PC-9 (cell line): ENCODE results near the gene UBE2L3. TPM values are rescaled to one million over a fixed set of nuclear protein-coding genes. Genes with fewer than 3 reads are reported as not detected.

Source experiments
- BruUV-seq: library from RNA; stranded (reverse); fragments of 400-500 nt; replicated peaks from 2 replicates; lab custom pipeline; 2021; lab: Mats Ljungman, UMichigan
- CTCF ChIA-PET: fragments of 300-600 bp; sonication (Branson Sonifier 250); formaldehyde crosslinking; loops from one replicate; lab custom pipeline; 2022; ENCODE audit warnings: antibody characterized with exemption; lab: Charles Lee
- POLR2A ChIA-PET: fragments of 300-600 bp; sonication (Branson Sonifier 250); formaldehyde crosslinking; loops from one replicate; lab custom pipeline; 2022; ENCODE audit warnings: antibody characterized with exemption; ENCODE audit not compliant: unreplicated experiment; lab: Charles Lee
- DNase-seq, 2 experiments: peaks; one replicate each; pipeline versions ENCODE4 v3.0.0 to v3.0.0-alpha.2; 2015 to 2022; ENCODE audit warnings: mixed read lengths in 1 of 2
- H2AFZ ChIP-seq: fragments of 200-600 bp; sonication (generic); 2 replicates; pipeline ENCODE4 v1.8.1; 2017; ENCODE audit warnings: antibody characterized with exemption
- H3F3A ChIP-seq: fragments of 200-600 bp; sonication (generic); 2 replicates; pipeline ENCODE4 v1.8.1; 2017; ENCODE audit warnings: antibody characterized with exemption, mild to moderate bottlenecking, low read depth; ENCODE audit not compliant: insufficient read depth
- H3K27ac ChIP-seq: fragments of 200-600 bp; sonication (generic); 2 replicates; pipeline ENCODE4 v1.6.1; 2016; ENCODE audit warnings: mixed run types
- H3K27me3 ChIP-seq: fragments of 200-600 bp; sonication (generic); 2 replicates; pipeline ENCODE4 v1.6.1; 2016; ENCODE audit warnings: low read depth, mixed run types; ENCODE audit not compliant: insufficient read depth
- H3K36me3 ChIP-seq: fragments of 200-600 bp; sonication (generic); 2 replicates; pipeline ENCODE4 v1.6.1; 2016; ENCODE audit warnings: low read depth, mixed run types
- H3K4me1 ChIP-seq: fragments of 200-600 bp; sonication (generic); replicated peaks from 2 replicates; pipeline ENCODE4 v1.6.1; 2016; ENCODE audit warnings: mixed run types; ENCODE audit not compliant: insufficient read depth
- H3K4me2 ChIP-seq: fragments of 200-600 bp; sonication (generic); 2 replicates; pipeline ENCODE4 v1.6.1; 2017; ENCODE audit warnings: mixed run types
- H3K4me3 ChIP-seq: fragments of 200-600 bp; sonication (generic); 2 replicates; pipeline ENCODE4 v1.6.1; 2016; ENCODE audit warnings: mixed run types
- H3K79me2 ChIP-seq: fragments of 200-600 bp; sonication (generic); 2 replicates; pipeline ENCODE4 v1.6.1; 2017; ENCODE audit warnings: low read depth, mixed run types
- H3K9me2 ChIP-seq: fragments of 200-600 bp; sonication (generic); 2 replicates; pipeline ENCODE4 v1.8.1; 2017; ENCODE audit warnings: mild to moderate bottlenecking; ENCODE audit not compliant: insufficient read depth
- H3K9me3 ChIP-seq: fragments of 200-600 bp; sonication (generic); 2 replicates; pipeline ENCODE4 v1.8.1; 2016; ENCODE audit warnings: low read depth; ENCODE audit not compliant: insufficient read depth
- H4K20me1 ChIP-seq: fragments of 200-600 bp; sonication (generic); 2 replicates; pipeline ENCODE4 v1.8.1; 2017; ENCODE audit not compliant: insufficient read depth
- EZH2 ChIP-seq: fragments of 200-600 bp; sonication (generic); IDR thresholded peaks from 2 replicates; pipeline ENCODE4 v1.8.0; 2017; ENCODE audit warnings: antibody characterized with exemption, low read depth
- intact Hi-C: fragments of 100-400 bp; cut with micrococcal nuclease; formaldehyde crosslinking; loops from one replicate; pipeline ENCODE4 v1.10.0; 2022; ENCODE audit not compliant: unreplicated experiment
- total RNA-seq: library from RNA; stranded (reverse); gene quantifications from 2 replicates; pipeline ENCODE4 v1.2.3, GENCODE V29; 2021
- TF ChIP-seq, protein P1 (sequence below): fragments of 200-600 bp; sonication (generic); conservative IDR thresholded peaks from 2 replicates; pipeline ENCODE4 v1.6.1; 2017; ENCODE audit warnings: mixed run types, antibody characterized with exemption, mild to moderate bottlenecking, moderate library complexity

UBE2L3 gene
- total RNA-seq, 1 experiment from 2014 or later: 55.8 TPM

DNA sequence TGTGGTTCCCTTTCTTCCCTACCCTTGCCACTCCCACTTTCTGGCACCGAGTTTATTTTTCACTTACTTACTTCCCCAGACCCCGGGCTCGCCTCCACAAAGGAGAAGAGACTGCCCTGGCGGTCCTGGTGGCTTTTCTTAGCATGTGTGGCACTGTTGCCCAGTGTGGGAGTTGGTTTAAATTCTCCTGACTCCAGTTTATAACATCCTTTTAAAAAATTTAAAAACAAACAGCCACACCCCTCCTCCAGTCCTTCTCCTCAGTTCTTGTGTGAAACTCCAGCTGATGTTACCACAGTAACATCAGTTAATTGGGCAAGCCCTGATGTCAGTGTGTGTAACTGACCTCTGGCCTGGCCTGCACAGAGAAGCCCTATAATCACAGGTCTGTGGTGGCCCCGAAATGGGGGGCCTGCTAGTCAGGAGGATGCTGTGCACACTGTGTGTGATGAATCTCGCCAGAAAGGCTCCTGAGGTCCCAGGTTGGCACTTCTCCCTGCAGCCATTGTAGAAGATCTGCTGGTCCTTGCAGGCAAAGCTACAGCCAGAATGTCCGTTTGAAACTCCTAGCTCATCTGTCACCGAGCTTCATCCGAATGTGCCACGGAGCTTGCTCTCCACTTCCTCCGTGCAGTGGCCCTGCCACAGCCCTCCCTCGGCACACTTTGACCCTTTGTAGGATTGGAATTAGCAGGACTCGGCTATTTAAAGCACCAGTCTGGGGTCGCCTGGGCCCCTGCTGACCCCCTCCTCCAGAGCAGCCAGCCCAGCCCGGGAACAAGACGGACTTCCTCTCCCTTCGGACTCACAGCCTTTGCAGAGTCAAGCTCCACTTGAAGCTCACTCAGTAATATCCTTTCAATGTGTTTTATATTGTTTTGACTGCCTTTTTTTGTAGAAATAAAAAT is 54.8 kb downstream of the UBE2L3 start:
- no TSS peak for BruUV-seq
- Histone ChIP-seq H3F3A (peaks cover 42% of the 10 kb centered on the region), H3K9me3 (no peaks in the 10 kb centered on the region), H3K9me2 (no peaks in the 10 kb centered on the region), H3K79me2 (peaks cover 19% of the 10 kb centered on the region), H4K20me1 (peaks cover 54% of the 10 kb centered on the region), H3K4me2 (no peak overlapping the region), H3K27me3 (no peaks in the 10 kb centered on the region), H3K27ac (no peak overlapping the region), H3K4me3 (no peak overlapping the region), H3K4me1 (no peaks in the 10 kb centered on the region), H3K36me3 (no peaks in the 10 kb centered on the region), H2AFZ (no peak overlapping the region)
- TF ChIP-seq, protein P1, sequence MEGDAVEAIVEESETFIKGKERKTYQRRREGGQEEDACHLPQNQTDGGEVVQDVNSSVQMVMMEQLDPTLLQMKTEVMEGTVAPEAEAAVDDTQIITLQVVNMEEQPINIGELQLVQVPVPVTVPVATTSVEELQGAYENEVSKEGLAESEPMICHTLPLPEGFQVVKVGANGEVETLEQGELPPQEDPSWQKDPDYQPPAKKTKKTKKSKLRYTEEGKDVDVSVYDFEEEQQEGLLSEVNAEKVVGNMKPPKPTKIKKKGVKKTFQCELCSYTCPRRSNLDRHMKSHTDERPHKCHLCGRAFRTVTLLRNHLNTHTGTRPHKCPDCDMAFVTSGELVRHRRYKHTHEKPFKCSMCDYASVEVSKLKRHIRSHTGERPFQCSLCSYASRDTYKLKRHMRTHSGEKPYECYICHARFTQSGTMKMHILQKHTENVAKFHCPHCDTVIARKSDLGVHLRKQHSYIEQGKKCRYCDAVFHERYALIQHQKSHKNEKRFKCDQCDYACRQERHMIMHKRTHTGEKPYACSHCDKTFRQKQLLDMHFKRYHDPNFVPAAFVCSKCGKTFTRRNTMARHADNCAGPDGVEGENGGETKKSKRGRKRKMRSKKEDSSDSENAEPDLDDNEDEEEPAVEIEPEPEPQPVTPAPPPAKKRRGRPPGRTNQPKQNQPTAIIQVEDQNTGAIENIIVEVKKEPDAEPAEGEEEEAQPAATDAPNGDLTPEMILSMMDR: no peak
- no peak for TF ChIP-seq EZH2
- no peak for DNase-seq
- ChIA-PET POLR2A (interaction anchor here (0.6 kb wide), 1 partner anchor 19 kb away, joined by 3 read pairs; no protein-coding TSS in a partner anchor), CTCF (no interaction called here)
- intact Hi-C loops: no loop called here

DNA sequence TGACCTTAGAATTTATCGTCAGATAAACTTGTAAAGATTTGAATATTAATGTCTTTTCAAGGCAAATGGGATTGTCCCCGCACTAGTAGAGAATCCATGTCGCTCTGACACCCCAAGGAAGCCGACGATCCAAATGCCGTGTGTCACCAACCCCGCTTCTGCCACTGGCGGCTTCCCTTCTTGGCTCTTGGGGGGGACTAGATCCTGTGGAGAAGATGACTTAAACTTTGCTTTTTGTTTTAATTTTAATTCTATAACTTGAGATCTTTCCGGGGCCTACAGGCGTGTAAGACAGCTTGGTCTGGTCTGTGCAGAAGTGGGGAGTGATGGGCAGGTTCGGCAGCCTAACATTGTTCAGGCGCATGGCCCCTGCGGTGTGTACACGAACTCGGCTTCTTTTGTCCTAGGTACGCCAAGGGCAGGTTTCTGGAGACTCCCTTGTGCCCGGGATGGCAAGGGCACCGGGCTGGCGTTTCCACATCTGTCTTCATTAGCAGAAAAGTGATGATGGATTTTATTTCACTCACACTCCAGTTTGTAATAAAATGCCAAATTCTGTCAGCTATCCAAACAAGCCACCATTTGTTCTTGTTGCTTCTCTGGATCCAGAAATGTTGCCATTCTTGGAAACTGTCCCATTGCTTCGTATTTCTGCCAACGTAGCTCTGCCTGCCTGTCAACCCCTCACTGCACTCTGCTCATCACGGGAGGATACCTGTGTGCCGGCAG is 55.6 kb downstream of the UBE2L3 start:
- intact Hi-C loops: no loop called here
- no peak overlapping the region for H3K27ac ChIP-seq
- H3K9me2 ChIP-seq: no peaks in the 10 kb centered on the region
- H2AFZ ChIP-seq: no peak overlapping the region
- no peaks in the 10 kb centered on the region for H3K27me3 ChIP-seq
- H3F3A ChIP-seq: peaks cover 48% of the 10 kb centered on the region
- no peak for DNase-seq
- ChIA-PET POLR2A (no interaction called here), CTCF (no interaction called here)
- no TSS peak for BruUV-seq
- H3K4me2 ChIP-seq: no peak overlapping the region
- peaks cover 61% of the 10 kb centered on the region for H4K20me1 ChIP-seq
- no peaks in the 10 kb centered on the region for H3K36me3 ChIP-seq
- TF ChIP-seq, protein P1: no peak
- no peak for TF ChIP-seq EZH2
- H3K9me3 ChIP-seq: no peaks in the 10 kb centered on the region
- H3K4me1 ChIP-seq: peaks cover 1% of the 10 kb centered on the region; the same call in 1 of the 2 replicates
- H3K4me3 ChIP-seq: no peak overlapping the region
- peaks cover 27% of the 10 kb centered on the region for H3K79me2 ChIP-seq

DNA sequence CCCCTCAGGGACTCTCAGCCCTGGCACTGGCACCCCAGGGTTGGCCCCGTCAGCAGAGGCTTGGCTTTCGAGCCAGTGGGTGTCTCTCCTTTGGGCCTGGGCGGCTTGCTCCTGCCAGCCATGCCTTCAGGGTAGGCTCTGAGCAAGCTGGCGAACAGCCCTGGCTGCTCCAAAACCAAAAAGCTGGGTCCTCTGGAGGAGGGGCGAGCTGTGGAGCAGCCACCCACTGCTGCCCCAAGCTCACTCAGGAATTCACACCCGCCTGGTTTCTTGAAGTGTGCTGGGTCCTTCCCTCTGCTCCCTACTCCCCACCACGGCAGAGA is 56.1 kb downstream of the UBE2L3 start:
- H3K27ac ChIP-seq: no peak overlapping the region
- POLR2A ChIA-PET: no interaction called here
- no peak overlapping the region for H3K4me2 ChIP-seq
- no peaks in the 10 kb centered on the region for H3K9me2 ChIP-seq
- peaks cover 62% of the 10 kb centered on the region for H4K20me1 ChIP-seq
- peaks cover 32% of the 10 kb centered on the region for H3K79me2 ChIP-seq
- no TSS peak for BruUV-seq
- CTCF ChIA-PET: no interaction called here
- peaks cover 7% of the 10 kb centered on the region; the same call in 1 of the 2 replicates for H3K4me1 ChIP-seq
- no peaks in the 10 kb centered on the region for H3K36me3 ChIP-seq
- H3K9me3 ChIP-seq: no peaks in the 10 kb centered on the region
- no peak for DNase-seq
- H3F3A ChIP-seq: peaks cover 48% of the 10 kb centered on the region
- intact Hi-C loops: no loop called here
- TF ChIP-seq EZH2: no peak
- TF ChIP-seq, protein P1: no peak
- H3K4me3 ChIP-seq: no peak overlapping the region
- H3K27me3 ChIP-seq: no peaks in the 10 kb centered on the region
- no peak overlapping the region for H2AFZ ChIP-seq
